Mammary epithelial cell (primary cell): Measurements from ENCODE around the gene GRB7.

Experiments
- CTCF ChIP-seq, 2 donors: IDR thresholded peaks in 1 of 2; conservative IDR thresholded peaks in 1 of 2; 2 replicates each; pipeline ENCODE4 v1.5.1; 2011 to 2012; ENCODE audit warnings: inconsistent platforms in 2 of 2, low read length in 2 of 2, mild to moderate bottlenecking in 2 of 2, control low read depth in 1 of 2, low read depth in 1 of 2; ENCODE audit not compliant: insufficient read depth in 1 of 2; ENCODE audit errors: extremely low read depth in 1 of 2
- EZH2 ChIP-seq: IDR thresholded peaks from 2 replicates; pipeline ENCODE4 v1.6.1; 2012; ENCODE audit warnings: low read length, inconsistent platforms, borderline replicate concordance

DNA sequence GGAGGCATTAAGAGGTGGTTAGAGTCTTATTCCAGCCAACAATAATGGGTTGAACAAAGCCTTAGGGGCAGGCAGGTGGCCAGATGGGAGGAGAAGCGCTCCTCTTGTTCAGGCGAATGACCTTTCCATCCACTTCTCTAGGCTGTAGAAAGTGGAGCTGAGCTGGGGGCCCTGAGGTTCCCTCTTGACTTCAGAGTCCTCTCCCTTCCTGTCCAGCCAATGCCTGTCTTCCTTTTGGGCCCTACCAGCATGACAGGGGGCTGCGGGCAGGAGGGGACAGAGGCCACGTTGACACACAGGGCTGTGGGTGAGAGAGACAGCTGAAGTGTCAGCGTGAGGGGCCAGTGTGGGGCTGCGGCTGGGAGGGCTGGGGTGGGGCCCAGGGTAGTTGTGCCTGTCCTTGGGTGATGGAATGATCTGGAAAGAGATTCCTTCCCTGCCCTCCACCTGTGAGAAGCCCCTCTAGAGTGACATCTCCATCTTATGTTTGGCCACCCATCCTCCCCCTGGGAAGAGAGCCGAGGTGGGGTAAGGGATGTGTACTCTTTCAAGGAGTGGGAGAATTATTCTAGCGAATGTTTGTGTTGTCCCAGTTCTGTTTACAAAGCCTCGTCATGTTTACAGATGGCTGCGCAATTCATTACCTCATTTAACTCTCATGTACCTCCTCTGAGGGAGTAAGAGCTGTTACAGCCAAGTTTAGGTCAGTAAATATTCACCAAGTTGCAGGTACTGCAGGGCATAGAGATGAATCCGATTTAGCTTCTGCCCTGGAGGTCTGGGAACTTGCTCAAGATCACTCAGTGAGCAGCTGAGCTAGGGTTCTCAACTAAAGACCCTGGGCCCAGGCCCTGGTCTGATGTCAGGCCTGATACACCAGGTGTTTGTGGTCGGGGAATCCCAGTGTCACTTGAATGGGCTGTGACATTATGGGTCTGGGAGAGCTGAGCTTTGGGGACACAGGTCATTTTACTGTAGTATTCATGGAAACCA, 34.5 kb upstream of the GRB7 start:
- TF ChIP-seq CTCF (conservative IDR thresholded peaks at IDR 0.05 in 1 of 2, IDR thresholded peaks at IDR 0.05 in 1 of 2; ENCODE audit: extremely low read depth in 1 of 2, insufficient read depth in 1 of 2, low read depth in 1 of 2, low read length in 2 of 2) (no peak), EZH2 (no peak)
